ENCODE results near the gene ZNF689.

- TF ChIP-seq TAF1 (IDR thresholded peaks at IDR 0.05; ENCODE audit: low read depth) (no peak), EP300 (conservative IDR thresholded peaks at IDR 0.05; ENCODE audit: poor library complexity, severe bottlenecking) (peak; percentile 57), EZH2 (IDR thresholded peaks at IDR 0.05; ENCODE audit: borderline replicate concordance, insufficient read depth, low read length, poor library complexity, severe bottlenecking) (no peak), REST (IDR thresholded peaks at IDR 0.05; ENCODE audit: borderline replicate concordance) (peak; percentile 31)
- TF ChIP-seq, protein P1, sequence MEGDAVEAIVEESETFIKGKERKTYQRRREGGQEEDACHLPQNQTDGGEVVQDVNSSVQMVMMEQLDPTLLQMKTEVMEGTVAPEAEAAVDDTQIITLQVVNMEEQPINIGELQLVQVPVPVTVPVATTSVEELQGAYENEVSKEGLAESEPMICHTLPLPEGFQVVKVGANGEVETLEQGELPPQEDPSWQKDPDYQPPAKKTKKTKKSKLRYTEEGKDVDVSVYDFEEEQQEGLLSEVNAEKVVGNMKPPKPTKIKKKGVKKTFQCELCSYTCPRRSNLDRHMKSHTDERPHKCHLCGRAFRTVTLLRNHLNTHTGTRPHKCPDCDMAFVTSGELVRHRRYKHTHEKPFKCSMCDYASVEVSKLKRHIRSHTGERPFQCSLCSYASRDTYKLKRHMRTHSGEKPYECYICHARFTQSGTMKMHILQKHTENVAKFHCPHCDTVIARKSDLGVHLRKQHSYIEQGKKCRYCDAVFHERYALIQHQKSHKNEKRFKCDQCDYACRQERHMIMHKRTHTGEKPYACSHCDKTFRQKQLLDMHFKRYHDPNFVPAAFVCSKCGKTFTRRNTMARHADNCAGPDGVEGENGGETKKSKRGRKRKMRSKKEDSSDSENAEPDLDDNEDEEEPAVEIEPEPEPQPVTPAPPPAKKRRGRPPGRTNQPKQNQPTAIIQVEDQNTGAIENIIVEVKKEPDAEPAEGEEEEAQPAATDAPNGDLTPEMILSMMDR (IDR thresholded peaks at IDR 0.05; ENCODE audit: poor library complexity, severe bottlenecking) = peak; percentile 43
These were observed 52.0 kb downstream of the ZNF689 start, which contains the start of gene ZNF764 for GRCh38 chr16:30557957-30558788.
